NCI-H2029 (cell line): ENCODE measurements around the gene TEX101.
"Not testable (repeated sequence)": the region's sequence is repeated elsewhere in the genome, so short reads cannot be mapped to it uniquely, and the experiment has no call there.

Experiments
- DNase-seq: peaks from one replicate; lab custom pipeline; 2025; lab: John Stamatoyannopoulos, UW

TEX101 gene

DNA sequence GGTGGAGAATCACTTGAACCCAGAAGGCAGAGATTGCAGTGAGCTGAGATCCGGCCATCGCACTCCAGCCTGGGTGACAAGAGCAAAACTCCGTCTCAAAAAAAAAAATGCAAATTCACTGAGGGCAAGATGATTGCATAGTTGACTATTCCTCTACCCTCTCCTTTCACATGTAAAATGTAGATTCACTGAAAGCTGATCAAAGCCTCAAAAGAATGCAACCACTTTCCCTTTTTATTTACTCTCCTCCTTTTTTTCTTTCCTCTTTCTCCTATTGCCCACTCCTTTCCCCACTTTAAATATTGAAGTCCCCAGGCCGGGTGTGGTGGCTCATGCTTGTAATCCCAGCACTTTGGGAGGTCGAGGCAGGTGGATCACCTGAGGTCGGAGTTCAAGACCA, 6.3 kb downstream of the TEX101 start:
- DNase-seq, result no peak

GRCh38 chr19:43422000-43422688, 7.5 kb downstream of the TEX101 start:
- no peak for DNase-seq

- no peak for DNase-seq
Measured at GRCh38 chr19:43422689-43423066, 8.0 kb downstream of the TEX101 start.

- DNase-seq, result no peak
Measured at GRCh38 chr19:43423779-43424178, 9.1 kb downstream of the TEX101 start.

DNA sequence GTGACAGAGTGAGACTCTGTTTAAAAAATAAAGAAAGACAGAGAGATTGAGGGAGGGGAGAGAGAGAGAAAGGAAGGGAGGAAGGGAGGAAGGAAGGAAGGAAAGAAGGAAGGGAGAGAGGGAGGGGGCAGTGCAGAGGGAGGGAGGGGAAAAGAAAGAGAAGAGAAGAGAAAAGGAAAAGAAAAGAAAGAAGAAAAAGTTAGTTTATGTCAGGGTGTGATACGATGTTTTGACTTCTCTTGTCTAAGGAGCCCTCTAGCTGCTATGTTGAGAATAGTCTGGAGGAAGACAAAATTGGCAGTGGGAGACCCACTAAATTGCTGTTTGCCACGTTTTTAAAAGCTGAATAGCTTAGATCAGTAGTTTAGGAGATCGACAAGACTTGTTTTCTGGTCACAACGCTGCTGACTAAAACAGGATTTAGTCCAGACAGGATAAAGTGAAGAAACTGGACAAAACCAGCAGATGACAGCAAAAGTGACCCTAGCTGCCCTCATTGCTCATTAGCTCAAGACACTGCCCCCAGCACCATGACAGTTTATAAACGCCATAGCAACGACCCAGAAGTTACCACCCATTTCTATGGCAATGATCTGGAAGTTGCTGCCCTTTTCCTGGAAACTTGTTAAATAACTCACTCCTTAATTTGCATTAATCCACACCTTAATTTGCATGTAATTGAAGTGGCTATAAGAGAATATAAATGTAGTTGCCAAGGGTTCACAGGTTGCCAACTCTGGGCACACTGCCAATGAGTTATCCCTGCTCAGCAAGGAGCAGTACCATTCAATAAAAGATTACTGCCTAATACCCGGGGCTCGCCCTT, 11.1 kb downstream of the TEX101 start:
- DNase-seq, result peak; percentile 67

DNA sequence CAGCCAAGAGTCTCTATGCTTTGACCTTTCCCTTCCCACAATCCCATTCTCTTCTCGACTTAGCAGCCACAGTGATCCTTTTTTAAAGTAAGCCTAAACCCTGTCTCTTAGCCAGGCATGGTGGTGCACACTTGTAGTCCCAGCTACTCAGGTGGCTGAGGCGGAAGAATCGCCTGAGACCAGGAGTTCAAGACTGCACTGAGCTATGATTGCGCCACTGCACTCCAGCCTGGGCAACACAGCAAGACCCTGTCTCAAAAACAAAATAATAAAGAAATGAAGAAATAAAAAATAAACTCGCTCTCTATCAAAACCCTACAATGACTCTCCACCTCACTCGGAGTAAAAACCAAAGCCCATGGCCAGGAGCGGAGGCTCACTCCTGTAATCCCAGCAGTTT, 14.7 kb downstream of the TEX101 start:
- no peak for DNase-seq

- no peak for DNase-seq
Measured at GRCh38 chr19:43430142-43430710, 15.5 kb downstream of the TEX101 start.

- no peak for DNase-seq
Measured at GRCh38 chr19:43430976-43431375, 16.3 kb downstream of the TEX101 start.

DNA sequence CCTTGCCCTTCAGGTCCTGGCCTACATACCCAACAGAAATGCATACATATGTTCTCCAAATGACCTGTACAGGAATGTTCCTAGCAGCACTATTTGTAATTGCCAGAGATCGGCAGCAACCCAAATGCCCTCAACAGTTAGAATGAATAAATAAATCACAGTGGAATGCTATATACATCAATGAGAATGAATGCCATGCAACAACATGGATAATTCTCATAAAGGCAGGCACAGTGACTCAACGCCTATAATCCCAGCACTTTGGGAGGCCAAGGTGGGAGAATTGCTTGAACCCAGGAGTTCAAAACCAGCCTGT, 18.6 kb downstream of the TEX101 start:
- no peak for DNase-seq

- no peak for DNase-seq
Measured at GRCh38 chr19:43433689-43434088, 19.0 kb downstream of the TEX101 start.

DNA sequence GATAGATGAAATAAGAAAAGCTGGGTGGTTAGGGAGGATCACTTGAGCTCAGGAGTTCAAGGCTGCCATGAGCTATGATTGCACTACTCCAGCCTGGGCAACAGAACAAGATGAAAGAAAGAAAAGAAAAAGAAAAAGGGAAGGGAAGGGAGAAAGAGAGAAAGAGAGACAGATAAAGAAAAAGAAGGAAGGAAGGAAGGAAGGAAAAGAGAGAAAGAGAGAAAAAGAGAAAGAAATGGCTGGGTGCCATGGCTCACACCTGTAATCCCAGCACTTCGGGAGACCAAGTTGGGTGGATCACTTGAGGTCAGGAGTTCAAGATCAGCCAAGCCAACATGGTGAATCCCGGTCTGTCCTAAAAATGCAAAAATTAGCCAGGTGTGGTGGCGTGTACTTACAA, 21.1 kb downstream of the TEX101 start:
- DNase-seq, result no peak

- DNase-seq, result not testable (repeated sequence)
Measured at GRCh38 chr19:43437284-43437683, 22.6 kb downstream of the TEX101 start.

- DNase-seq, result no peak
Measured at GRCh38 chr19:43437712-43438111, 23.0 kb downstream of the TEX101 start.

GRCh38 chr19:43438291-43439031, 23.8 kb downstream of the TEX101 start:
- no peak for DNase-seq

- DNase-seq, result no peak
Measured at GRCh38 chr19:43439032-43439708, 24.5 kb downstream of the TEX101 start.

GRCh38 chr19:43439709-43440063, 25.0 kb downstream of the TEX101 start:
- DNase-seq, result no peak

DNA sequence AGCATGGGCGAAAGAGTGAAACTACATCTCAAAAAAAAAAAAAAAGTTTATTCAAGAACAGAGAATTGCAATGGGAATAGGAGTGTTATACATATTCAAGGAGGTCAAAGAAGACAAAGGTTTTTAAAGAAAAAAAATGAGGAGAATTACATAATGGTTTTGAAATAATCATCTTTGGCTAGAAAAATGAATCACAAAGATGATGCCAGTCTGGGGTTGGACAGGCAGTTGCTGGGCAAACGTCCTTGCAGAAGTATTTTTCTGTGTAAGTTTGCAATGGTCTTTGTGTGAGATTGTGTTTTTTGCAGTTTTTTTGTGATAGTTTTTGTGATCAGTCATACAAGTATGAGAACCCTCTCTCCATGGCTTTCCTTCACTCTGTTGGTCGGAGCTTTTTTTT, 27.0 kb downstream of the TEX101 start:
- no peak for DNase-seq

- not testable (repeated sequence) for DNase-seq
Measured at GRCh38 chr19:43444091-43444490, 29.4 kb downstream of the TEX101 start.

- DNase-seq, result no peak
Measured at GRCh38 chr19:43444531-43445287, 30.0 kb downstream of the TEX101 start.

GRCh38 chr19:43445426-43445825, 30.7 kb downstream of the TEX101 start:
- no peak for DNase-seq

- DNase-seq, result peak; percentile 58
Measured at GRCh38 chr19:43446746-43447489, 32.2 kb downstream of the TEX101 start.
